Measurements from ENCODE around the gene PTH2. TPM values are rescaled to one million over a fixed set of nuclear protein-coding genes. Genes with fewer than 3 reads are reported as not detected.

PTH2 gene
- total RNA-seq, 2 experiments from 2014 or later: not detected

DNA sequence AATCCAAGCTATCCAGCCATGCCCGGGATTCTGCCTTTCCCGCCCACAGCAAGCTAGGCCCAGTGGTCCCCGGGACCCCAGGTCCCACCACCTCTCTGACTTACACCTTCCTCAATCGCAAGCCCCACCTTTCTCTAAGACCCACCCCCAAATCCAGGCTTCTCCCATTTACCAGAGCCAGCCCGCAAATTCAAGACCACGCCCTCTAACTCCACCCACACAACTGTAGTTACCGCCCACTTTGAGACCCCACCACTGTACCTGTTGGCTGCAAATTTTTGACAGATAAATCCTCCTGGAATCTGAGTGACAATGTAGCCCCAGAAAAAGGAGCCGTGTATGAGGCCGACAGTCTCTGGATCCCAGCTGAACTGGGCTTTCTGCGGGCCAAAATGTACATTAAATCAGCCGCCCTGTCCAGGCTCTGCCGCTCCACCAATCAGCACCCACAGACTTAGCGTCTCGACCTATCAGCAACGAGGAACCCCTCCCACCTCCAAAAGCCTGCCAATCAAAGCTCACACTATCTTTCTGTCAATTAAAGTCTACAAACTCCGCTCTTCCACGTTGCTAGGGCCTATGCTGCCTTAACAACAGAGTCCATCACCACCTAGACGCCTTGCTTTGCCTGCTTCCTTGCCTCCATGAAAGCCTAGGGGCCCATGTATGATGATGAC, 11.8 kb upstream of the PTH2 start:
- Mint-ChIP-seq H3K9me3 (ENCODE audit: low read depth) (no peaks in the 10 kb centered on the region), H3K4me3 (no peak overlapping the region), H3K4me1 (peaks cover 24% of the 10 kb centered on the region), H3K36me3 (peaks cover 3% of the 10 kb centered on the region), H3K27ac (no peak overlapping the region), H3K27me3 (peaks cover 95% of the 10 kb centered on the region)
- DNase-seq: no peak
- CTCF ChIA-PET: interaction anchor here (0.8 to 2.2 kb wide), 6 partner anchors 9 to 47 kb away, joined by 3 to 7 read pairs (median 4); partner anchors contain the start of genes GFY and KASH5
- no peak for ATAC-seq

DNA sequence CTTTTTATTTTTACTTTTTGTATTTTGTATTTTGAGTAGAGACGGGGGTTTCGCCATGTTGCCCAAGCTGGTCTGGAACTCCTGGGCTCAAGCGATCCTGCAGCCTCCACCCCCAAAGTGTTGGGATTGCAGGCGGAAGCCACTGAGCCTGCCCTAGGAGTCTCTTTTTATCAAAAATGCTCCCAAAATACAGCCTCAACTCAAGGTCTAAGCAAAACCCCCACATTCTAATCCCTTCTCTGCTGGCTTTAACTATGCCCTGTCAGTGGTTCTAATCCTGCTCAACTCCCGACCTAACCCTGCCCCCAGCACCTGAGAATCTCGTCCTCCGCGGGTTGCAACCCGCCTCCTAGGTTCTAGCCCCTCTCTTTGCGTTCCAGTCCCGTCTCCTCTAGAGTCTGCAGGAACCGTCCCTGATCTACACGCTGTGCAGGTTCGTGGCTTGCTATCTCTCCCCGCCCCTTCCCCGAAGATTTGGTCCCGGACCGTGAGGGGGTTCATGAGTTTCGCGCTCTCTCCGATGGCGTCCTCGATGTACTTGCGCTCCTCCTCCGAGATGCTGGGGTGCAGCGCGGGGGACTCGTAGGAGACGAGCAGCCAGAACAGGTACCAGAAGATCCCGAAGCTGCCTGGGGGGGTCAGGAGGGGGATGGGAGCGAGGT, 10.1 kb upstream of the PTH2 start:
- Mint-ChIP-seq H3K27me3 (peaks cover 95% of the 10 kb centered on the region), H3K4me3 (no peak overlapping the region), H3K36me3 (peaks cover 3% of the 10 kb centered on the region), H3K4me1 (peaks cover 28% of the 10 kb centered on the region), H3K9me3 (ENCODE audit: low read depth) (no peaks in the 10 kb centered on the region), H3K27ac (no peak overlapping the region)
- no peak for DNase-seq
- CTCF ChIA-PET: interaction anchor here (0.6 to 4.8 kb wide), 3 partner anchors 8 to 224 kb away, joined by 3 to 23 read pairs (median 3); partner anchors contain the start of gene GFY
- no peak for ATAC-seq

GRCh38 chr19:49432141-49433073, 9.2 kb upstream of the PTH2 start:
- Mint-ChIP-seq H3K27me3 (peaks cover 92% of the 10 kb centered on the region), H3K36me3 (peaks cover 3% of the 10 kb centered on the region), H3K4me3 (no peak overlapping the region), H3K4me1 (peaks cover 34% of the 10 kb centered on the region), H3K27ac (no peak overlapping the region), H3K9me3 (ENCODE audit: low read depth) (no peaks in the 10 kb centered on the region)
- ATAC-seq (peak; percentile 68), DNase-seq (peak; percentile 66)
- CTCF ChIA-PET: interaction anchor here (1.2 to 4.8 kb wide), 2 partner anchors 13 to 40 kb away, joined by 9 to 23 read pairs; no protein-coding TSS in a partner anchor

GRCh38 chr19:49431330-49431749, 8.1 kb upstream of the PTH2 start:
- DNase-seq: no peak
- H3K4me1 Mint-ChIP-seq: peaks cover 38% of the 10 kb centered on the region
- H3K9me3 Mint-ChIP-seq (ENCODE audit: low read depth): no peaks in the 10 kb centered on the region
- CTCF ChIA-PET: interaction anchor here (0.6 to 4.8 kb wide), 3 partner anchors 12 to 39 kb away, joined by 3 to 23 read pairs (median 9); no protein-coding TSS in a partner anchor
- H3K4me3 Mint-ChIP-seq: no peak overlapping the region
- ATAC-seq: no peak
- peaks cover 3% of the 10 kb centered on the region for H3K36me3 Mint-ChIP-seq
- H3K27ac Mint-ChIP-seq: no peak overlapping the region
- H3K27me3 Mint-ChIP-seq: peaks cover 92% of the 10 kb centered on the region

DNA sequence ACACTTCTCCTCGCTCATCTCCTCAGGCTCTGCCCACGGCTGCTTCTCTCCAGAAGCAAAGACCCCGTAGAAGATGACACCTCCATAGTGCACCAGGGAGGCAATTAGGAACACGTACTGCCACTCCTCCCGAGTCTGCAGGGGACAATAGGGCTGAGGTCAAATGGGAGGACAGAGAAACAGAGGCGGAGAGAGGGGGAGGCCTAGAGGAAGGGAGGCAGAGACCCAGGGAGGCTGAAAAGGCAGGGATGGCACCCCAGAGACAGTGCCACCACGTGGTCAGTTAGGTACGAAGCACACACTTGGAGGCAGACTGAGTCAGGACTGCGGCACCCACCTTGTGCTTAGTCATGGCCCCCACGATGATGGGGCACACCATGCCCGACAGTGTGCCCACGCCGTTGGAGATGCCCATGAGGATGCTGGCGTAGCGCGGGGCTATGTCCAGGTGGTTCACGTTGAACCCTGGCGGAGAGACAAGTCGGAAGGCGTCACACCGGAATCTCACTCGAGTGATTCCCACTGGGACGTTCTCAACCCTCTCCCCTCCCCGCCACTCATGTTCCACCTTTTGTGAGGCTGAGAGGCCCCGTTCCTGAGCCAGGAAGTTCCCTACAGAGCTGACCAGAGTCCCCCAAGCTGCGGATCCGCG, 7.6 kb upstream of the PTH2 start:
- Mint-ChIP-seq H3K27ac (no peak overlapping the region), H3K9me3 (ENCODE audit: low read depth) (no peaks in the 10 kb centered on the region), H3K4me3 (no peak overlapping the region), H3K27me3 (peaks cover 92% of the 10 kb centered on the region), H3K36me3 (peaks cover 3% of the 10 kb centered on the region), H3K4me1 (peaks cover 34% of the 10 kb centered on the region)
- CTCF ChIA-PET: interaction anchor here (0.6 to 4.8 kb wide), 5 partner anchors 11 to 39 kb away, joined by 3 to 23 read pairs (median 9); no protein-coding TSS in a partner anchor
- ATAC-seq (no peak), DNase-seq (no peak)

- H3K4me3 Mint-ChIP-seq: no peak overlapping the region
- H3K4me1 Mint-ChIP-seq: peaks cover 34% of the 10 kb centered on the region
- H3K27me3 Mint-ChIP-seq: peaks cover 92% of the 10 kb centered on the region
- CTCF ChIA-PET: interaction anchor here (1.1 to 4.8 kb wide), 6 partner anchors 11 to 39 kb away, joined by 3 to 23 read pairs (median 4); no protein-coding TSS in a partner anchor
- peaks cover 3% of the 10 kb centered on the region for H3K36me3 Mint-ChIP-seq
- H3K9me3 Mint-ChIP-seq (ENCODE audit: low read depth): no peaks in the 10 kb centered on the region
- DNase-seq (no peak), ATAC-seq (no peak)
- H3K27ac Mint-ChIP-seq: no peak overlapping the region
Observed at GRCh38 chr19:49430172-49430677, 7.0 kb upstream of the PTH2 start.

- no peak for ATAC-seq
- CTCF ChIA-PET: interaction anchor here (1.4 to 7.4 kb wide), 7 partner anchors 9 to 118 kb away, joined by 3 to 52 read pairs (median 5); no protein-coding TSS in a partner anchor
- peaks cover 38% of the 10 kb centered on the region for H3K4me1 Mint-ChIP-seq
- no peaks in the 10 kb centered on the region for H3K9me3 Mint-ChIP-seq (ENCODE audit: low read depth)
- H3K36me3 Mint-ChIP-seq: peaks cover 3% of the 10 kb centered on the region
- H3K4me3 Mint-ChIP-seq: no peak overlapping the region
- H3K27ac Mint-ChIP-seq: no peak overlapping the region
- peaks cover 92% of the 10 kb centered on the region for H3K27me3 Mint-ChIP-seq
- DNase-seq: no peak
Observed at GRCh38 chr19:49428547-49429451, 5.6 kb upstream of the PTH2 start.

DNA sequence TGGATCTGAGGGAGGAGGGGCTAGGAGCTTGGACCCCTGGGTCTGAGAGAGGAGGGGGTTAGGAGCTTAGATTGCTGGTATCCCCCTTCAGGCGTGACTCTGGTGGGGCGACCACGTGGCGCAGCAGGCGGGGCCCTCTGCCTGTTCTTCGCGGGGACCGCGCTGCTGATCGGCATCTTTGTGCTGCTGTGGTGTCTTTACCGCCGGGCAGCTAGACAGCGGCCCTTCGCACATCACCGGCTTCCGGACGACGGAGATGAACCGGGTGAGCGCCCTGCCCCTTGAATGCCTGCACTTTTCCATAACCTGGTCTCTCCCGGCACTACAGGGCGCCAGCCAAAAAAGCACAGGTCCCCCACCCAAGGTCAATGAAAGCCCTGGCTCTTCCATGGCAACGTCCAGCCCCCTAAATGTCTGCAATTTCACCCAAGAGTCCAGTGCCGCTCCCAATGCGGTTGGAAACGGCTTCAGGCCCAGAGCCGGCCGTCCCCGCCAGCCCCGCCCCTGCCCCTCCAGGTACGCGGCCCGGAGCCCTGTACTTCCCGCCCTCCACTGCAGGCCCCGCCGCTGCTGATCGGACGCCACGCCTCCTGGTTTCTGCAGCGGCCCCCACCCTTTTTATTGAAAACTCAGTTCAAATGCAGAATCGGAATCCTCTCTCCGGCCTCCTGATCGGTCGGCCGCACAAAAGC, 4.8 kb upstream of the PTH2 start:
- Mint-ChIP-seq H3K4me1 (peaks cover 39% of the 10 kb centered on the region), H3K9me3 (ENCODE audit: low read depth) (no peaks in the 10 kb centered on the region), H3K36me3 (peaks cover 5% of the 10 kb centered on the region), H3K4me3 (no peak overlapping the region), H3K27me3 (peaks cover 90% of the 10 kb centered on the region), H3K27ac (no peak overlapping the region)
- peak; percentile 62 for DNase-seq
- CTCF ChIA-PET: interaction anchor here (0.6 to 7.4 kb wide), 7 partner anchors 14 to 229 kb away, joined by 3 to 52 read pairs (median 3); partner anchors contain the start of gene SLC17A7
- ATAC-seq: peak; percentile 62

GRCh38 chr19:49427339-49427738, 4.1 kb upstream of the PTH2 start:
- peaks cover 44% of the 10 kb centered on the region for H3K4me1 Mint-ChIP-seq
- CTCF ChIA-PET: interaction anchor here (0.9 to 7.4 kb wide), 8 partner anchors 9 to 229 kb away, joined by 3 to 52 read pairs (median 8); partner anchors contain the start of gene SLC17A7
- ATAC-seq (no peak), DNase-seq (no peak)
- H3K27me3 Mint-ChIP-seq: peaks cover 89% of the 10 kb centered on the region
- no peaks in the 10 kb centered on the region for H3K9me3 Mint-ChIP-seq (ENCODE audit: low read depth)
- no peak overlapping the region for H3K4me3 Mint-ChIP-seq
- H3K36me3 Mint-ChIP-seq: peaks cover 5% of the 10 kb centered on the region
- no peak overlapping the region for H3K27ac Mint-ChIP-seq

GRCh38 chr19:49425922-49426592, 2.8 kb upstream of the PTH2 start:
- Mint-ChIP-seq H3K4me3 (no peak overlapping the region), H3K27me3 (peaks cover 91% of the 10 kb centered on the region), H3K9me3 (ENCODE audit: low read depth) (no peaks in the 10 kb centered on the region), H3K4me1 (peaks cover 50% of the 10 kb centered on the region), H3K27ac (no peak overlapping the region), H3K36me3 (peaks cover 2% of the 10 kb centered on the region)
- CTCF ChIA-PET: interaction anchor here (1.2 to 7.4 kb wide), 13 partner anchors 9 to 50 kb away, joined by 3 to 52 read pairs (median 7); partner anchors contain the start of gene SLC17A7
- DNase-seq (no peak), ATAC-seq (no peak)
